HG03139 (cell line): Measurements from ENCODE around the gene ZBTB32.

Experiments
- ATAC-seq: cut with Tn5 transposase; IDR thresholded peaks from one replicate; pipeline ENCODE4 v1.9.1; 2021; ENCODE audit not compliant: unreplicated experiment

The ZBTB32 gene

DNA sequence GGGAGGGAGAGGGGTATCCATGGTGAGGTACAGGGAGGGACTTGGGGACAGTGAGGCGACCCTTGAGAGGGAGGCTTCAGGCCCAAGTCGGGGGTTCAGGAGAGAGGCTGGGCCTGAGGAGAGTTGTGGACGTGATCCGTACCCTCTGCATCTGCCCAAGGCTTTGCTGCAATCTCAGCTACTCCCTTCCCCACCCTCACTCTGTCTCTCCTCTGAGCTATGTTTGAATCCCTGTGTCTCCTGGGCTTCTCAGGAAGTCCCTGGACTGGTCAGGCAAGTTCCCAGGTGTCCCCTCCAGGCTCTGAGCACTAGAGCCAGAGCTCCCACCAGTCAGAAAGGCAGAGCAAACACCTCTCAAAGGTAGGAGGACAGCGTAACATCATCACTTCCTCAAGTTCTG, 45.8 kb downstream of the ZBTB32 start:
- no peak for ATAC-seq

- ATAC-seq: no peak
Observed at GRCh38 chr19:35751839-35752745, 47.7 kb downstream of the ZBTB32 start.

- ATAC-seq: no peak
Observed at GRCh38 chr19:35752746-35753350, 48.5 kb downstream of the ZBTB32 start.

DNA sequence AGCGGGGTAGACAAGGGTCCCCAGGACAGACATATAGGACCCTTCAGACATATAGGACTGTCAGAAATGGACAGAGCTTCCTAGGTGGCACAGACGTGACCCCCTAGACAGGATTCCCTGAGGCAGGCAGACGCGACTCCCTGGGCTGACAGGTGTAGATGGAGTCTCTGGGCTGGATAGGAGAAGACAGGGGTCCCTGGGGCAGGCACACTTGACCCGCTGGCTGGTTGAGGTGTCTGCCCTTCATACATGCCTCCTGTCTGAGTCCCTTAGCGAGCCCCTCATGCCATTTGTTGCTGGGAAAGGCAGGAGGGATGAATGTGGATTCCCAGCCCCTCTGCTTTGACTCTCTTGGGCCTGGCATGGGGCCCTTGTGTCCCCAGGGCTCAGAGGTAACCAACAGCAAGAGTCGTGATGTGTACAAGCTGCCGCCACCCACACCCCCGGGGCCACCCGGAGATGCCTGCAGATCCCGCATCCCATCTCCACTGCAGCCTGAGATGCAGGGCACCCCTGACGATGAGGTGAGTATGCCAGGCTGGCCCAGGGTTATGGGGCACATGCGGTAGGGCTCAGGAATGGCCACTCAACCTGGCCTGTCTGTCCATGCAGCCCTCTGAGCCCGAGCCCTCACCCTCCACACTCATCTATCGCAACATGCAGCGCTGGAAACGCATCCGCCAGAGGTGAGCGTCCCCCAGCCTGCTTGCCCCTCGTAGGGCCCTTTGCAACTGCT, 49.4 kb downstream of the ZBTB32 start:
- no peak for ATAC-seq

DNA sequence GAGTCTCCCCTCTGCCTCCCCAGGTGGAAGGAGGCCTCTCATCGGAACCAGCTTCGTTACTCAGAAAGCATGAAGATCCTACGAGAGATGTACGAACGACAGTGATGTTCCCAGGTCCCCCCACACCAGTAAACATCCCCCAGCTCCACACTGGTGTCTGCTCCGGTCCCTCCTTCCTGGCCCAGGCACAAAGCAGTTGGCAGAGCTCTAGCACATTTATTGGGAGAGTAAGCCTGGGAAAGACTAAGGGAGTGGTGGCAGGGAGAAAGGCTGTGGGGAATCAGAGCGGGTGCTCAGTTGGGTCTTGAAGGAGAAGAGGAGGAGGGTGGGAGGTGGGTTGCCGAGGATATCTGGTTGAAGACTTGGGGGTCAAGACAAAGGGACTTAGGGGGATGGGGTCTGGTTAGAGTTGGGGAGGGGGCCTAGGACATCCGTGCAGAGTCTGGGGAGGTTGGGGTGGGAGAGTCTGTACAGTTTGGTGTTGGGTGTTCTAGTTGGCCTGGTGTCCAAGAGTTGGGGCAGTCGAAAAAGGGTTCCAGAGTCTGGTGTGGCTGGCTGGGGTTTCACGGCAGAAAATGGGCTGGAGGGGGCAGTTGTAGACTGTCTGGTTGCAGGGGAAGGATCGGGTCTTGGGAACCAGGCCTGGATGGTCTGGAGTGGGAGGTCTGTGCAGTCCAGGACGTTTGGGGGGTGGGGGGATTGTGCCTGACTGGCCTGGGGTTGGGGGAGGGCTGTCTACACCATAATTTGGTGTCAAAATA, 50.2 kb downstream of the ZBTB32 start:
- no peak for ATAC-seq

DNA sequence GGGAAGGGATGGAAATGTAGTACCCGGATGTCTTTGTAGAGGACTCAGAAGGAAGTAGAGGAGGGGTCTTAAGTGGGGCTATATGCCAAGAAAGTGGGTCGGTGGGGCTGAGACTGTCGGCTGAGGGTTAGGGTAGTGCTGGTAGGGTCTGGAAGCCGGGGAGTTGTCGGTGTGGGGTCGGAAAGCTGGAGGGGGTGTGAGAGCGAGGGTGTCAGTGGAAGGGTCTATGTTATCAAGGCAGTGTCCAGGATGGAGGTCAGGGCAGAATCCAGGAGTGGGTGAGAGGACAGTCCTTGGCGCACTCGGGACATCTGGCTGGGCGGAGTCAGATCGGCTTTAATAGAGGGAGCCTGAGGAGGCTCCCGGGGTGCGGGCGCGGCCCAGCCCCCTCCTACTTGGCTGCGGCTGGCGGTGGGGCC, 50.8 kb downstream of the ZBTB32 start:
- no peak for ATAC-seq

DNA sequence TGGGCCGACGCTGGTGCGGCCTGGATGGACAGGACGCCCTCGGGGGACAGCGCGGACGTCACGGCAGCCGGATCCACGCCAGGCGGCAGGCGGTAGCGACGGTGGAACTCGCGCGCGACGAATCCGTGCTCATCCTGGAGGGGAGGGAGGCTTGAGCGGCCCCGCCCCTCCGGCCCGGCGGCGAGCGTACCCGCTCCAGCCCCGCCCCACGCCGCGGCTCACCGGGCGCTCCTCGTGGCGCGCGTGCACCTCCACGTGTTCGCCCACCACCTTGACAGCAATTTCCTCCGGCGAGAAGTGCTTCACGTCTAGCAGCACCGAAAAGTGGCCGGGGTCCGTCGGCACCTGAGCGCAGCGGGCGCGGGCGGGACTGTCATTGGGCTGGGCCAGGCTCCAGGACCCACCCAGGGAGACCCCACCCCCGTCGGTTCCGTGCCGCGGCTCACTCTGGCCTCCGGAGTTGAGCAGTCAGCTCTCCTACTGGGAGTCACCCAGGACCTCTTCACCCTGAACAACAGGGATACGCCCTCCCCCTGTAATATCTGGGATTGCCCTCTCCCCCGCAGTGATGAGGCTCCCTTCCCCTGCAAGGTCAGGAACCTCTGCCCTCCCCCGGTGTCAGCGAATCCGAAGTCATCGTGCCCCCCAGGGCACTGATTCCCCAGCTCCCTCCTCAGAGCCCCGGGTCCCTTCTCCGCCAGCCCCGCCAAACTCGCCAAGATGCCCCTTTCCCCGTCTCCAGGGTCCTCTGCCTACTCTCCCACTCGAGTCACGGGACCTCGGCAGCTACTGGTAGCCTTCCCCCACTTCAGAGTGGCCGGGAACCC, 51.4 kb downstream of the ZBTB32 start:
- no peak for ATAC-seq

GRCh38 chr19:35756377-35757230, 52.2 kb downstream of the ZBTB32 start, which contains the start of gene HSPB6:
HSPB6 (minus strand) TSS chr19:35757029; CDS start chr19:35757008, 21 bp downstream.
- no peak for ATAC-seq

- peak; percentile 2 for ATAC-seq
Observed at GRCh38 chr19:35757231-35757748, 52.9 kb downstream of the ZBTB32 start.

- peak; percentile 94 for ATAC-seq
Observed at GRCh38 chr19:35757749-35758608, 53.6 kb downstream of the ZBTB32 start, which contains the start of gene PROSER3. PROSER3 (plus strand) TSS chr19:35758176; CDS start chr19:35758216, 40 bp downstream.

DNA sequence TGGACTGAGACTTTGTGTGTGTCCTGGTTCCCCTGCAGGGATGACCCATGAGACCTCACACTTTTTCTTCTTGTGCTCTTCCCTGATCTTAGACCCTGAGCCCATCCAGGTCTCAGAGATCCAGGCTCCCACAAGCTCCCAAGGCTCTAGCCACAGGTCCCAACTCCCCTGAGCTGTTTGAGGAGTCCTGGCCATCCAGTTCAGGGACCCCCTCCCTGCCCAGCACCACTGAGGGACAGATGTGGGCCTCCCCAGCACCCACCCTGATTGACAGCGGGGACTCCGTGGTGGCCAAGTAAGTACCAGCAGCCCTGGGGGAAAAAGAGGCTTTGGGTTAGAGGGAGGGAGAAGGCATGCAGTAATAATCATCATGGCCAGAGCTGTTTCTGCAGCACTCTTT, 55.3 kb downstream of the ZBTB32 start:
- no peak for ATAC-seq

- no peak for ATAC-seq
Observed at GRCh38 chr19:35760711-35761349, 56.5 kb downstream of the ZBTB32 start.

GRCh38 chr19:35764432-35765315, 60.3 kb downstream of the ZBTB32 start:
- ATAC-seq: no peak
